ENCODE results near the gene ADNP. TPM values are rescaled to one million over a fixed set of nuclear protein-coding genes. Genes with fewer than 3 reads are reported as not detected.

The ADNP gene
- total and polyA plus RNA-seq, 2 donors (not counting 1 experiment from before 2014, with no cell fraction given) = 20.4 to 94.8 TPM

GRCh38 chr20:50957276-50957675, 26.0 kb upstream of the ADNP start:
- DNase-seq (no peak), ATAC-seq (ENCODE audit: low read depth) (no peak)
- no peaks in the 10 kb centered on the region for H3K27me3 ChIP-seq (replicated peaks in 1 of 4; ENCODE audit: control extremely low read depth in 1 of 4, control insufficient read depth in 3 of 4, insufficient read depth in 4 of 4, low read length in 3 of 4)
- H3K27ac Mint-ChIP-seq = peak overlapping the region; percentile 99
- peak overlapping the region; percentile 98 for H3K4me3 Mint-ChIP-seq
- peaks cover 40% of the 10 kb centered on the region for H3K4me1 Mint-ChIP-seq
- no peaks in the 10 kb centered on the region for H3K9me3 ChIP-seq (ENCODE audit: control extremely low read depth in 1 of 3, control insufficient read depth in 2 of 3, insufficient read depth in 1 of 3, low read length in 2 of 3)
- H2AFZ ChIP-seq (ENCODE audit: insufficient read depth, low read depth, low read length, poor library complexity, severe bottlenecking) = no peak overlapping the region
- TF ChIP-seq CTCF (IDR thresholded peaks at IDR 0.05) (no peak), EZH2 (IDR thresholded peaks at IDR 0.05; ENCODE audit: borderline replicate concordance, insufficient read depth, low read depth, low read length, poor library complexity, severe bottlenecking) (no peak)
- H4K20me1 ChIP-seq (ENCODE audit: control insufficient read depth, insufficient read depth, low read length, poor library complexity, severe bottlenecking) = peaks cover 19% of the 10 kb centered on the region
- H3K27ac ChIP-seq (ENCODE audit: low read length in 2 of 2) = peak overlapping the region in 1 of 2 donors; percentile 99
- peaks cover 80% of the 10 kb centered on the region for H3K79me2 ChIP-seq (ENCODE audit: control insufficient read depth, insufficient read depth, low read length)
- ChIA-PET CTCF (interaction anchor here (1.2 to 3.0 kb wide), 3 partner anchors 25 to 162 kb away, joined by 3 to 36 read pairs (median 31); partner anchors contain the start of genes ADNP and BCAS4), POLR2A (interaction anchor here (0.5 to 2.1 kb wide), 4 partner anchors 26 to 167 kb away, joined by 3 to 30 read pairs (median 10); partner anchors contain the start of genes ADNP and BCAS4)
- H3K4me1 ChIP-seq (ENCODE audit: control insufficient read depth in 2 of 2, insufficient read depth in 2 of 2, low read length in 2 of 2) = peaks cover 24 to 26% of the 10 kb centered on the region in 2 donors
- WGBS (ENCODE audit: insufficient coverage) = no CpG with 5 or more reads among the region's 7 CpGs
- intact Hi-C loops (cut with micrococcal nuclease) = no loop called here
- H3K36me3 ChIP-seq (replicated peaks in 1 of 2; ENCODE audit: control extremely low read depth in 1 of 2, control insufficient read depth in 1 of 2, extremely low read depth in 1 of 2, insufficient read depth in 2 of 2, low read length in 1 of 2) = peaks cover 3 to 25% of the 10 kb centered on the region in 2 experiments
- H3K27me3 Mint-ChIP-seq = no peaks in the 10 kb centered on the region
- H3K9me3 Mint-ChIP-seq (ENCODE audit: insufficient read depth) = no peaks in the 10 kb centered on the region
- H3K9ac ChIP-seq (ENCODE audit: low read length) = peak overlapping the region; percentile 91
- peak overlapping the region; percentile 78 to 99 (median 86) for H3K4me3 ChIP-seq (ENCODE audit: control extremely low read depth in 1 of 5, extremely low read depth in 1 of 5, insufficient read depth in 1 of 5, low read depth in 2 of 5, low read length in 4 of 5)
- peak overlapping the region; percentile 84 for H3K4me2 ChIP-seq (replicated peaks; ENCODE audit: low read depth, low read length, poor library complexity, severe bottlenecking)

GRCh38 chr20:50953821-50954220, 22.6 kb upstream of the ADNP start:
- no peak for DNase-seq
- ChIA-PET POLR2A (no interaction called here), CTCF (no interaction called here)
- H3K79me2 ChIP-seq (ENCODE audit: control insufficient read depth, insufficient read depth, low read length) = peaks cover 81% of the 10 kb centered on the region
- Mint-ChIP-seq H3K27ac (no peak overlapping the region), H3K27me3 (no peaks in the 10 kb centered on the region), H3K4me3 (no peak overlapping the region), H3K4me1 (peaks cover 24% of the 10 kb centered on the region), H3K9me3 (ENCODE audit: insufficient read depth) (no peaks in the 10 kb centered on the region)
- H3K27me3 ChIP-seq (replicated peaks in 1 of 4; ENCODE audit: control extremely low read depth in 1 of 4, control insufficient read depth in 3 of 4, insufficient read depth in 4 of 4, low read length in 3 of 4) = no peaks in the 10 kb centered on the region
- H3K9me3 ChIP-seq (ENCODE audit: control extremely low read depth in 1 of 3, control insufficient read depth in 2 of 3, insufficient read depth in 1 of 3, low read length in 2 of 3) = no peaks in the 10 kb centered on the region
- ATAC-seq (ENCODE audit: low read depth) = no peak
- peaks cover 30% of the 10 kb centered on the region for H4K20me1 ChIP-seq (ENCODE audit: control insufficient read depth, insufficient read depth, low read length, poor library complexity, severe bottlenecking)
- intact Hi-C loops (cut with micrococcal nuclease) = no loop called here
- no peak overlapping the region for H3K4me2 ChIP-seq (replicated peaks; ENCODE audit: low read depth, low read length, poor library complexity, severe bottlenecking)
- H3K4me1 ChIP-seq (ENCODE audit: control insufficient read depth in 2 of 2, insufficient read depth in 2 of 2, low read length in 2 of 2) = peaks cover 14% of the 10 kb centered on the region in 2 donors
- no peak overlapping the region for H2AFZ ChIP-seq (ENCODE audit: insufficient read depth, low read depth, low read length, poor library complexity, severe bottlenecking)
- no peak for TF ChIP-seq CTCF (IDR thresholded peaks at IDR 0.05)
- TF ChIP-seq EZH2 (IDR thresholded peaks at IDR 0.05; ENCODE audit: borderline replicate concordance, insufficient read depth, low read depth, low read length, poor library complexity, severe bottlenecking) = no peak
- no peak overlapping the region for H3K9ac ChIP-seq (ENCODE audit: low read length)
- H3K27ac ChIP-seq (ENCODE audit: low read length in 2 of 2) = no peak overlapping the region
- H3K4me3 ChIP-seq (ENCODE audit: control extremely low read depth in 1 of 5, extremely low read depth in 1 of 5, insufficient read depth in 1 of 5, low read depth in 2 of 5, low read length in 4 of 5) = no peak overlapping the region
- peaks cover 8 to 51% of the 10 kb centered on the region in 2 experiments for H3K36me3 ChIP-seq (replicated peaks in 1 of 2; ENCODE audit: control extremely low read depth in 1 of 2, control insufficient read depth in 1 of 2, extremely low read depth in 1 of 2, insufficient read depth in 2 of 2, low read length in 1 of 2)

Data from B cell (primary cell).